ENCODE results near the gene LMAN1. TPM values are rescaled to one million over a fixed set of nuclear protein-coding genes. Genes with fewer than 3 reads are reported as not detected.

LMAN1 gene
- total and polyA plus RNA-seq, 2 of the 13 experiments (the other 11 are each of a cell fraction or from before 2014, with no cell fraction given), result 127 to 131 TPM

DNA sequence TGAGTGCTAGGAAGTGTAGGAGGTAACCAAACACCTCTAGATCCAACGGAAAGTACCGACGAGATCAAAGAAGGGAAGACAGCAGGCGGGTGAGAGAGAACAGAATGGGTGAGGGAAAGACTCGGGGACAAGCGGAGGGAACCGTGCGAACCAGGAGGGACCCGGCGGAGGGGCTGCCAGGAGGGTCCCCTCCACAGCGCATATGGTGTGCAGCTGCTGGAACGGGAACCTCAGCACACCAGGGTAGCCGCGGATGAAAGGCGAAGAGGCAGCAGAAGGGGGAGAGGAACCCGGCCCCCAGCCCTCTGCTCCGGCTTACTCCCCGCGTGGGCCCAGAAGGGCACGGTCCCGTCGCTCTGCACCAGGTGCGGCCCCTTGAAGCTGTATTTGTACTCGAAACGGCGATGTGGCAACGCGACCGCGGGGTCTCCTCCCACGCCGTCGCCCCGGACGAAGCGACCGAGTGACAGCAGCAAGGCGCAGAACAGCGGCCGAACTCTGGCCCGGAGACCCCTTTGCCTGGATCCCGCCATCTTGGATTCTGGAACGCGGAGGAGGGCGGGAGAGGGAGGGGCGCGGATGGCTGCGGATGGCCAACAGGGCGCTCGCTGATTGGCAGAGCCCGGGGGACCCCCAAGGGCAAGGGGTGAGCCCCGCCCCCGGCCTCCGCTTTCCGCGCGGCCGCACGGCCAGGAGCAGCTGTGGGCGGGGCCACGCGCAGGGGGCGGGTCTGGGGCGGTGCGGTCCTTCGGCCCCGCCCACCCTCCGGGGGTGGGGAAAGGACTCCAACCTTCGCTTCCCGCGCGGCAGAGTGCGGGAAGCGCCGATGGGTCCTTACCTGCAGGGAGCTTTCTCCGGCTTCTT is at the start of gene LMAN1 (continued):
- TF ChIP-seq, protein P1, sequence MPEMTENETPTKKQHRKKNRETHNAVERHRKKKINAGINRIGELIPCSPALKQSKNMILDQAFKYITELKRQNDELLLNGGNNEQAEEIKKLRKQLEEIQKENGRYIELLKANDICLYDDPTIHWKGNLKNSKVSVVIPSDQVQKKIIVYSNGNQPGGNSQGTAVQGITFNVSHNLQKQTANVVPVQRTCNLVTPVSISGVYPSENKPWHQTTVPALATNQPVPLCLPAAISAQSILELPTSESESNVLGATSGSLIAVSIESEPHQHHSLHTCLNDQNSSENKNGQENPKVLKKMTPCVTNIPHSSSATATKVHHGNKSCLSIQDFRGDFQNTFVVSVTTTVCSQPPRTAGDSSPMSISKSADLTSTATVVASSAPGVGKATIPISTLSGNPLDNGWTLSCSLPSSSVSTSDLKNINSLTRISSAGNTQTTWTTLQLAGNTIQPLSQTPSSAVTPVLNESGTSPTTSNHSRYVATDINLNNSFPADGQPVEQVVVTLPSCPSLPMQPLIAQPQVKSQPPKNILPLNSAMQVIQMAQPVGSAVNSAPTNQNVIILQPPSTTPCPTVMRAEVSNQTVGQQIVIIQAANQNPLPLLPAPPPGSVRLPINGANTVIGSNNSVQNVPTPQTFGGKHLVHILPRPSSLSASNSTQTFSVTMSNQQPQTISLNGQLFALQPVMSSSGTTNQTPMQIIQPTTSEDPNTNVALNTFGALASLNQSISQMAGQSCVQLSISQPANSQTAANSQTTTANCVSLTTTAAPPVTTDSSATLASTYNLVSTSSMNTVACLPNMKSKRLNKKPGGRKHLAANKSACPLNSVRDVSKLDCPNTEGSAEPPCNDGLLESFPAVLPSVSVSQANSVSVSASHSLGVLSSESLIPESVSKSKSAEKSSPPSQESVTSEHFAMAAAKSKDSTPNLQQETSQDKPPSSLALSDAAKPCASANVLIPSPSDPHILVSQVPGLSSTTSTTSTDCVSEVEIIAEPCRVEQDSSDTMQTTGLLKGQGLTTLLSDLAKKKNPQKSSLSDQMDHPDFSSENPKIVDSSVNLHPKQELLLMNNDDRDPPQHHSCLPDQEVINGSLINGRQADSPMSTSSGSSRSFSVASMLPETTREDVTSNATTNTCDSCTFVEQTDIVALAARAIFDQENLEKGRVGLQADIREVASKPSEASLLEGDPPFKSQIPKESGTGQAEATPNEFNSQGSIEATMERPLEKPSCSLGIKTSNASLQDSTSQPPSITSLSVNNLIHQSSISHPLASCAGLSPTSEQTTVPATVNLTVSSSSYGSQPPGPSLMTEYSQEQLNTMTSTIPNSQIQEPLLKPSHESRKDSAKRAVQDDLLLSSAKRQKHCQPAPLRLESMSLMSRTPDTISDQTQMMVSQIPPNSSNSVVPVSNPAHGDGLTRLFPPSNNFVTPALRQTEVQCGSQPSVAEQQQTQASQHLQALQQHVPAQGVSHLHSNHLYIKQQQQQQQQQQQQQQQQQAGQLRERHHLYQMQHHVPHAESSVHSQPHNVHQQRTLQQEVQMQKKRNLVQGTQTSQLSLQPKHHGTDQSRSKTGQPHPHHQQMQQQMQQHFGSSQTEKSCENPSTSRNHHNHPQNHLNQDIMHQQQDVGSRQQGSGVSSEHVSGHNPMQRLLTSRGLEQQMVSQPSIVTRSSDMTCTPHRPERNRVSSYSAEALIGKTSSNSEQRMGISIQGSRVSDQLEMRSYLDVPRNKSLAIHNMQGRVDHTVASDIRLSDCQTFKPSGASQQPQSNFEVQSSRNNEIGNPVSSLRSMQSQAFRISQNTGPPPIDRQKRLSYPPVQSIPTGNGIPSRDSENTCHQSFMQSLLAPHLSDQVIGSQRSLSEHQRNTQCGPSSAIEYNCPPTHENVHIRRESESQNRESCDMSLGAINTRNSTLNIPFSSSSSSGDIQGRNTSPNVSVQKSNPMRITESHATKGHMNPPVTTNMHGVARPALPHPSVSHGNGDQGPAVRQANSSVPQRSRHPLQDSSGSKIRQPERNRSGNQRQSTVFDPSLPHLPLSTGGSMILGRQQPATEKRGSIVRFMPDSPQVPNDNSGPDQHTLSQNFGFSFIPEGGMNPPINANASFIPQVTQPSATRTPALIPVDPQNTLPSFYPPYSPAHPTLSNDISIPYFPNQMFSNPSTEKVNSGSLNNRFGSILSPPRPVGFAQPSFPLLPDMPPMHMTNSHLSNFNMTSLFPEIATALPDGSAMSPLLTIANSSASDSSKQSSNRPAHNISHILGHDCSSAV (CRISPR knock-in tag; IDR thresholded peaks at IDR 0.05; ENCODE audit: borderline replicate concordance), result no peak
- TF ChIP-seq, protein P2, sequence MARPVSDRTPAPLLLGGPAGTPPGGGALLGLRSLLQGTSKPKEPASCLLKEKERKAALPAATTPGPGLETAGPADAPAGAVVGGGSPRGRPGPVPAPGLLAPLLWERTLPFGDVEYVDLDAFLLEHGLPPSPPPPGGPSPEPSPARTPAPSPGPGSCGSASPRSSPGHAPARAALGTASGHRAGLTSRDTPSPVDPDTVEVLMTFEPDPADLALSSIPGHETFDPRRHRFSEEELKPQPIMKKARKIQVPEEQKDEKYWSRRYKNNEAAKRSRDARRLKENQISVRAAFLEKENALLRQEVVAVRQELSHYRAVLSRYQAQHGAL (CRISPR knock-in tag; IDR thresholded peaks at IDR 0.05; ENCODE audit: not compliant biosample characterization), result peak; percentile 72
- TF ChIP-seq ZNF607 (CRISPR knock-in tag; IDR thresholded peaks at IDR 0.05; ENCODE audit: borderline replicate concordance) (no peak), KDM3A (CRISPR knock-in tag; IDR thresholded peaks at IDR 0.05; ENCODE audit: low read depth) (no peak), CEBPB (IDR thresholded peaks at IDR 0.05; ENCODE audit: borderline replicate concordance, low read depth, low read length) (no peak), CCAR2 (optimal IDR thresholded peaks at IDR 0.05; ENCODE audit: low read depth, low read length) (no peak), ZFP36L2 (CRISPR knock-in tag; IDR thresholded peaks at IDR 0.05) (no peak), GTF3A (CRISPR knock-in tag; conservative IDR thresholded peaks at IDR 0.05) (no peak), HDAC2 (CRISPR knock-in tag; IDR thresholded peaks at IDR 0.05) (peak; percentile 36; the same call in 1 of the 2 replicates)
- TF ChIP-seq, protein P3, sequence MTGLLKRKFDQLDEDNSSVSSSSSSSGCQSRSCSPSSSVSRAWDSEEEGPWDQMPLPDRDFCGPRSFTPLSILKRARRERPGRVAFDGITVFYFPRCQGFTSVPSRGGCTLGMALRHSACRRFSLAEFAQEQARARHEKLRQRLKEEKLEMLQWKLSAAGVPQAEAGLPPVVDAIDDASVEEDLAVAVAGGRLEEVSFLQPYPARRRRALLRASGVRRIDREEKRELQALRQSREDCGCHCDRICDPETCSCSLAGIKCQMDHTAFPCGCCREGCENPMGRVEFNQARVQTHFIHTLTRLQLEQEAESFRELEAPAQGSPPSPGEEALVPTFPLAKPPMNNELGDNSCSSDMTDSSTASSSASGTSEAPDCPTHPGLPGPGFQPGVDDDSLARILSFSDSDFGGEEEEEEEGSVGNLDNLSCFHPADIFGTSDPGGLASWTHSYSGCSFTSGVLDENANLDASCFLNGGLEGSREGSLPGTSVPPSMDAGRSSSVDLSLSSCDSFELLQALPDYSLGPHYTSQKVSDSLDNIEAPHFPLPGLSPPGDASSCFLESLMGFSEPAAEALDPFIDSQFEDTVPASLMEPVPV (CRISPR knock-in tag; IDR thresholded peaks at IDR 0.05), result peak; percentile 76; the same call in 1 of the 2 replicates
- TF ChIP-seq, protein P4, sequence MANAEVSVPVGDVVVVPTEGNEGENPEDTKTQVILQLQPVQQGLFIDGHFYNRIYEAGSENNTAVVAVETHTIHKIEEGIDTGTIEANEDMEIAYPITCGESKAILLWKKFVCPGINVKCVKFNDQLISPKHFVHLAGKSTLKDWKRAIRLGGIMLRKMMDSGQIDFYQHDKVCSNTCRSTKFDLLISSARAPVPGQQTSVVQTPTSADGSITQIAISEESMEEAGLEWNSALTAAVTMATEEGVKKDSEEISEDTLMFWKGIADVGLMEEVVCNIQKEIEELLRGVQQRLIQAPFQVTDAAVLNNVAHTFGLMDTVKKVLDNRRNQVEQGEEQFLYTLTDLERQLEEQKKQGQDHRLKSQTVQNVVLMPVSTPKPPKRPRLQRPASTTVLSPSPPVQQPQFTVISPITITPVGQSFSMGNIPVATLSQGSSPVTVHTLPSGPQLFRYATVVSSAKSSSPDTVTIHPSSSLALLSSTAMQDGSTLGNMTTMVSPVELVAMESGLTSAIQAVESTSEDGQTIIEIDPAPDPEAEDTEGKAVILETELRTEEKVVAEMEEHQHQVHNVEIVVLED (CRISPR knock-in tag; IDR thresholded peaks at IDR 0.05; ENCODE audit: borderline replicate concordance), result peak; percentile 62
